Testis (tissue), 3 donors: ENCODE data around the gene MYH14. TPM values are rescaled to one million over a fixed set of nuclear protein-coding genes. Genes with fewer than 3 reads are reported as not detected.
"Not testable (repeated sequence)": the region's sequence is repeated elsewhere in the genome, so short reads cannot be mapped to it uniquely, and the experiment has no call there.

Source experiments
- DNase-seq: peaks from one replicate; pipeline ENCODE4 v3.0.0-alpha.2; 2019
- H3K27ac ChIP-seq, 2 donors: fragments of 200-600 bp; sonication (generic); one replicate each; pipeline ENCODE4 v1.5.1; 2019
- H3K27me3 ChIP-seq: fragments of 200-600 bp; sonication (generic); one replicate; pipeline ENCODE4 v1.5.1; 2019
- H3K36me3 ChIP-seq: fragments of 200-600 bp; sonication (generic); one replicate; pipeline ENCODE4 v1.5.1; 2017; ENCODE audit warnings: low read depth; ENCODE audit errors: missing control alignments
- H3K4me1 ChIP-seq: fragments of 200-600 bp; sonication (generic); one replicate; pipeline ENCODE4 v1.5.1; 2019
- H3K4me3 ChIP-seq, 2 donors: fragments of 200-600 bp; sonication (generic); one replicate each; pipeline ENCODE4 v1.5.1; 2017 to 2019
- H3K9me3 ChIP-seq: fragments of 200-600 bp; sonication (generic); one replicate; pipeline ENCODE4 v1.5.1; 2017
- CTCF ChIP-seq, 3 experiments: fragments of 450-650 bp in 2 of 3; fragments of 200-600 bp in 1 of 3; sonication (generic) in 1 of 3; IDR thresholded peaks; one replicate each; pipeline ENCODE4 v1.5.1; 2016 to 2019; ENCODE audit warnings: antibody characterized with exemption in 3 of 3, mild to moderate bottlenecking in 2 of 3, moderate library complexity in 1 of 3
- POLR2A ChIP-seq: fragments of 450-650 bp; IDR thresholded peaks from one replicate; pipeline ENCODE4 v1.6.1; 2017; ENCODE audit warnings: antibody characterized with exemption, mild to moderate bottlenecking, moderate library complexity
- WGBS, 2 donors: methylation state at CpG; one replicate each; pipeline ENCODE4 v1.1.5; 2018; 5-methylcytosine and 5-hydroxymethylcytosine counted together
- intact Hi-C: fragments of 100-400 bp; cut with DNase I; formaldehyde crosslinking; loops from one replicate; pipeline ENCODE4 v1.15.1; 2023; ENCODE audit warnings: low total_unique reads
- polyA plus RNA-seq: library from polyadenylated mRNA; stranded (reverse); fragments of 350-450 nt; fragmentation: Illumina TruSeq; extraction: RNeasy Lipid Tissue Mini Kit (QIAGEN cat#74804); gene quantifications from one replicate; pipeline ENCODE4 v1.2.3, GENCODE V29; 2014; ENCODE audit warnings: low read depth, low replicate concordance; ENCODE audit not compliant: insufficient read depth
- total RNA-seq, 2 donors: library from RNA; depleted of rRNA; stranded (reverse); fragments of >200 nt; gene quantifications; one replicate each; pipeline ENCODE4 v1.2.3, GENCODE V29; 2016

Gene MYH14
- total and polyA plus RNA-seq, 3 donors from 2014 or later: 6.0 to 7.9 (median 7.8) TPM

GRCh38 chr19:50231821-50232220 is 28.4 kb downstream of the MYH14 start:
- no peaks in the 10 kb centered on the region for H3K9me3 ChIP-seq
- no peak overlapping the region for H3K27ac ChIP-seq

GRCh38 chr19:50232600-50232999 is 29.2 kb downstream of the MYH14 start:
- no peak for DNase-seq
- Histone ChIP-seq H3K27ac (no peak overlapping the region), H3K4me3 (no peak overlapping the region), H3K9me3 (no peaks in the 10 kb centered on the region), H3K36me3 (no peaks in the 10 kb centered on the region), H3K27me3 (no peaks in the 10 kb centered on the region), H3K4me1 (no peaks in the 10 kb centered on the region)
- 67 to 69% methylated on average over 3 of the region's 3 CpGs for WGBS, 2 donors
- no peak for TF ChIP-seq POLR2A
- TF ChIP-seq CTCF (IDR thresholded peaks at IDR 0.05): no peak
- intact Hi-C loops: no loop called here

More at GRCh38 chr19:50231821-50232220, 28.4 kb downstream of the MYH14 start:
- DNase-seq: no peak
- no peaks in the 10 kb centered on the region for H3K36me3 ChIP-seq
- no peak overlapping the region for H3K4me3 ChIP-seq
- H3K4me1 ChIP-seq: no peaks in the 10 kb centered on the region
- WGBS, 2 donors: 63 to 66% methylated on average over 11 to 16 of the region's 16 CpGs
- H3K27me3 ChIP-seq: no peaks in the 10 kb centered on the region
- no peak for TF ChIP-seq POLR2A
- no peak for TF ChIP-seq CTCF (IDR thresholded peaks at IDR 0.05)
- intact Hi-C loops: no loop called here

- Histone ChIP-seq H3K9me3 (no peaks in the 10 kb centered on the region), H3K36me3 (no peaks in the 10 kb centered on the region), H3K27ac (no peak overlapping the region), H3K4me1 (no peaks in the 10 kb centered on the region), H3K27me3 (no peaks in the 10 kb centered on the region), H3K4me3 (no peak overlapping the region)
- intact Hi-C loops: no loop called here
- no peak for DNase-seq
- TF ChIP-seq CTCF (IDR thresholded peaks at IDR 0.05) (no peak), POLR2A (no peak)
- WGBS, 2 donors: 76 to 82% methylated on average over 16 to 23 of the region's 23 CpGs
Measured at GRCh38 chr19:50233308-50233910, 30.0 kb downstream of the MYH14 start.

- H3K4me1 ChIP-seq, H3K27me3 ChIP-seq, DNase-seq, H3K27ac ChIP-seq, H3K36me3 ChIP-seq, intact Hi-C loops, H3K4me3 ChIP-seq, H3K9me3 ChIP-seq: not testable (repeated sequence)
- peak in 1 of 3 experiments; percentile 9 for TF ChIP-seq CTCF (IDR thresholded peaks at IDR 0.05)
- WGBS, 2 donors: 40 to 47% methylated on average over 9 to 11 of the region's 11 CpGs
Measured at GRCh38 chr19:50237493-50237892, 34.1 kb downstream of the MYH14 start.

GRCh38 chr19:50238043-50238442 is 34.6 kb downstream of the MYH14 start:
- no peaks in the 10 kb centered on the region for H3K9me3 ChIP-seq
- no peak for DNase-seq
- no peaks in the 10 kb centered on the region for H3K36me3 ChIP-seq
- no peak for TF ChIP-seq POLR2A
- no peak for TF ChIP-seq CTCF (IDR thresholded peaks at IDR 0.05)
- H3K27me3 ChIP-seq: no peaks in the 10 kb centered on the region
- no peak overlapping the region for H3K4me3 ChIP-seq
- no peaks in the 10 kb centered on the region for H3K4me1 ChIP-seq
- no peak overlapping the region for H3K27ac ChIP-seq
- 76 to 90% methylated on average over 3 to 4 of the region's 4 CpGs for WGBS, 2 donors
- intact Hi-C loops: no loop called here
